Measurements from ENCODE around the gene DNAH9. TPM values are rescaled to one million over a fixed set of nuclear protein-coding genes. Genes with fewer than 3 reads are reported as not detected.

Gene DNAH9
- total RNA-seq, 1 experiment from 2014 or later = 0.22 TPM

- Histone ChIP-seq H3K79me2 (ENCODE audit: insufficient read depth, low read length) (no peaks in the 10 kb centered on the region), H4K8ac (replicated peaks; ENCODE audit: insufficient read length, low read depth, low read length) (no peak overlapping the region), H3K4ac (ENCODE audit: low read depth, low read length) (no peak overlapping the region), H3K23ac (ENCODE audit: insufficient read length, low read depth, low read length) (no peak overlapping the region), H3K9me3 (ENCODE audit: control insufficient read depth, low read depth, low read length) (no peaks in the 10 kb centered on the region), H3K4me2 (ENCODE audit: insufficient read depth, insufficient read length, low read length) (no peak overlapping the region), H2BK5ac (ENCODE audit: insufficient read length, low read length) (no peak overlapping the region), H3K56ac (ENCODE audit: insufficient read length, low read depth, low read length) (no peak overlapping the region), H2AFZ (ENCODE audit: low read length) (no peak overlapping the region), H3K27me3 (ENCODE audit: insufficient read depth, low read length) (no peaks in the 10 kb centered on the region), H3K23me2 (ENCODE audit: insufficient read length, low read depth, low read length, poor library complexity, severe bottlenecking) (no peaks in the 10 kb centered on the region), H2BK120ac (ENCODE audit: low read depth, low read length, poor library complexity, severe bottlenecking) (no peak overlapping the region), H2AK5ac (ENCODE audit: insufficient read length, low read length) (no peak overlapping the region), H3K79me1 (ENCODE audit: insufficient read depth, low read depth, low read length, poor library complexity, severe bottlenecking) (no peaks in the 10 kb centered on the region), H4K91ac (ENCODE audit: insufficient read length, low read depth, low read length) (no peak overlapping the region), H3K9ac (ENCODE audit: extremely low read depth, insufficient read length, low read length) (no peak overlapping the region), H2BK12ac (ENCODE audit: insufficient read length, low read depth, low read length) (no peak overlapping the region), H4K20me1 (ENCODE audit: control insufficient read depth, insufficient read depth, insufficient read length) (no peaks in the 10 kb centered on the region), H3K4me1 (ENCODE audit: insufficient read depth, low read length) (no peaks in the 10 kb centered on the region), H2BK20ac (ENCODE audit: low read depth, low read length, poor library complexity, severe bottlenecking) (no peak overlapping the region), H4K5ac (ENCODE audit: insufficient read length, low read depth, low read length) (no peak overlapping the region), H3T11ph (ENCODE audit: low read length) (no peak overlapping the region), H3K27ac (ENCODE audit: insufficient read length, low read depth, low read length) (no peak overlapping the region), H3K14ac (ENCODE audit: insufficient read depth, low read length) (no peak overlapping the region), H3K18ac (ENCODE audit: insufficient read length, low read depth, low read length) (no peak overlapping the region), H2BK15ac (ENCODE audit: low read depth, low read length) (no peak overlapping the region)
- peaks cover 0 to 12% of the 10 kb centered on the region in 2 experiments; a peak in 2 of 5 replicates for H3K9me3 Mint-ChIP-seq
- WGBS (ENCODE audit: extremely low coverage, insufficient read length, low lambda C conversion rate) = no CpG with 5 or more reads among the region's 2 CpGs
- H3K4me3 Mint-ChIP-seq = no peak overlapping the region
- H3K36me3 Mint-ChIP-seq (ENCODE audit: insufficient read depth in 1 of 3, low read depth in 3 of 3) = no peaks in the 10 kb centered on the region
- H3K27me3 Mint-ChIP-seq (ENCODE audit: low read depth) = no peaks in the 10 kb centered on the region
- no peak for DNase-seq
- no peak overlapping the region for H3K27ac Mint-ChIP-seq
- H3K4me1 Mint-ChIP-seq = no peaks in the 10 kb centered on the region
- no peak for TF ChIP-seq CTCF (conservative IDR thresholded peaks at IDR 0.05)
Observed at GRCh38 chr17:11840052-11840451, 241.8 kb downstream of the DNAH9 start.
